Lung microvascular endothelial cell (primary cell): Measurements from ENCODE around the gene ATP11A. TPM values are rescaled to one million over a fixed set of nuclear protein-coding genes. Genes with fewer than 3 reads are reported as not detected.

Source experiments
- DNase-seq, 2 donors: peaks; one replicate each; pipeline versions ENCODE4 v3.0.0 to v3.0.0-alpha.2; 2010; ENCODE audit warnings: low read depth in 2 of 2
- total RNA-seq: library from RNA; depleted of rRNA; stranded (reverse); fragments of >200 nt; gene quantifications from 2 replicates; pipeline ENCODE4 v1.2.1, GENCODE V29; 2014

The ATP11A gene
- total RNA-seq, 1 donor from 2014 or later, result 18.8 TPM

DNA sequence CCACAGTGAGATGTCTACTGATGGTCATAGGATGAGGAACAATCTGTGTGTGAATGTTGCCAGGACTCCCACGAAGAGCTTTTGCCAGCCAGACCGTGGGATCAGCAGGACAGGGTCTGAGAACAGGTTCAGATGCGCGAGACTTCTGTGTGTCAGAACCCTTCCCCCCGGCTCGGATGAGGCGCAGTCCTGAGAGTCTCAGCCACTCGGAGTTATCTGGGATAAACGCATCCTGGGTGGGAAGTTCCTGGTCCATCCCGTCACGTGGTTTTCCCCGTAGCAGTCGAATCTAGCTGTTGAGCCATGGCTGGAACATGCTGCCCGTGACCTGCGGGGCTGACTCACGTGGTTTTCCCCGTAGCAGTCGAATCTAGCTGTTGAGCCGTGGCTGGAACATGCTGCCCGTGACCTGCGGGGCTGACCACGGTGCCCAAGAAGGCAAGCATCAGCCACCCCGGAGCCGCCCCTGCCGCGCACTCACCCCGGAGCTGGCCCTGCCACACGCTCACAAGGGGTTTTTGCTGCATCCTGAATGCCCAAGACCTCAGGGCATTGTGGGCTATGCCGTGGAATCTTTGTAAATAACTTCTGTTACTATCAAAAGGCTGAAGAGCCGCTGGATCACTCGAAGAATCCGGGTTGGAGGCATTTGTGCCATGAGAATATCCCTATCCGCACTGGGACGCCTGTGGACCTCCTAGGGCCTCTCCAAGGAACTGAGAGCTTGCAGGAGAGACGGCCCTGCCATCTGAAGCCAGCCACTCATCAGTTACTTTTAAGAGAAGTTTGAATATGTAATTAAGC is 148.4 kb downstream of the ATP11A start:
- no peak for DNase-seq

- DNase-seq, result no peak
Measured at GRCh38 chr13:112838842-112839117, 148.9 kb downstream of the ATP11A start.

DNA sequence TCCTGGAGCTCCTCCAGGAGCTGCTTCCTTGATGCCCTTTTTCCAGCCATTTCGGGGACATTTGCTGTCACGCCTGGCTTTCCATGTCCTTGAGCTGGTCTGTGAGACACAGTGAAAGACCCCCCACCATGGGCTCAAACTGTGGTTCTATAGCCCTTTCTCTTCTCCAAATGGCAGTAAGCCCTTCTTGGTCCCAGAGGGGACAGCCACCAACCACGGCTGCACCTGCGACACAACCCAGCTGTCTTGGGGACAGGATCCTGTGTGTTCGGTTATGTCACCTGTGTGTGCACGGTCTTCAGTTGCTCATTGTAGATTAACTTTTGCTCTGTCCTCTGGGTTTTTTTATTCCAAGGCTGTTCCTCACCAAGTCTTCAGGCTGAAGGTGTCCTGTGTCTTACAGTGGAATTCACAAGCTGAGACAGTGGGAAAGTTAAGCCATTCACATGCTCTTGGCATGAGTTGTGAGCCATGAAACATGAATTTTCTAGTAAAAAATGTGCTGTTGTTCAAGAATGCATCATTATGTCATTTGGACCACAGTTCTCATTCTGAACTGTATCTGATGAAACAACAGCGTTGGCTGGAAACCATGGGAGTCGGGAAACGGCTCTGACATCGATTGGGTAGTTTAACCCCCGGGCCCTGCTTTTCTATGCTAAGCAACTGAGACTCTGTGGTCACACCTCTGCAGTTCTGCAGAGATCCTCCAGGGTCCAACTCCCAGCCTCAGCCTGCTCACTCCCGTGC is 149.7 kb downstream of the ATP11A start:
- no peak for DNase-seq

DNA sequence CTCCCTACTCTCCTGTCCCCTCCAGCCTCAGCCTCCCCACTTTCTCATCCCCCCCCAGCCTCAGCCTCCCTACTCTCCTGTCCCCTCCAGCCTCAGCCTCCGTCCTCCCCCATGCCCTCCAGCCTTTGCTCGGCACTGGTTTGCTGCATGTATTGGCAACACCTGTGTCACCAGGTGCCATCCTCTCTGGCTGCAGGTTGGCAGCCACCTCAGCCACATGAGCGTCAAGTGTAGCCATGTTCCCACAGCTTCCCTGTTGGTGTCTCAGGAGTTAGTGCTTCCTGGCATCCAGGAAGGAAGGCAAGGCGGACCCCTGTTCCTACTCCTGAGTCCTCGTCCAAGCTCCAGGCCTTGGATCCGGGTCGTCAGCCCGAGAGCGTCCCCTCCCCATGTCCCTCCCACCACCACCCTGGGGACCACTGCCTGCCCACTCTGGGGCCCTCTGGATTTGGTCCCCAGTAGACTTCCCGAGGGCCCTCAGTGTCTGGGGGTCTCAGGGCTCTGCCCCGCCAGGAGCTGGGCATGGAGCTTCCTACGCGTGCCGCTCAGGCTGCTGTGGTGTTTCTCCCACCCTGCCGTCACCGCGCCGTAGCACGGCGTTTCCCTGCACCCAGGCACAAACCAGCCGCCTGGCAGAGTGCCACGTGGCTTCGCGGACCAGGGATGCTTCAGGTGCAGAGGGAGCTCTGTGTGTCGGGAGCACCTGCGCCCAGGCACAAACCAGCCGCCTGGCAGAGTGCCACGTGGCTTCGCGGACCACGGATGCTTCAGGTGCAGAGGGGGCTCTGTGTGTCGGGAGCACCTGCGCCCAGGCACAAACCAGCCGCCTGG is 150.8 kb downstream of the ATP11A start:
- no peak for DNase-seq

GRCh38 chr13:112841303-112842015 is 151.6 kb downstream of the ATP11A start:
- DNase-seq, result peak; percentile 45 to 97

DNA sequence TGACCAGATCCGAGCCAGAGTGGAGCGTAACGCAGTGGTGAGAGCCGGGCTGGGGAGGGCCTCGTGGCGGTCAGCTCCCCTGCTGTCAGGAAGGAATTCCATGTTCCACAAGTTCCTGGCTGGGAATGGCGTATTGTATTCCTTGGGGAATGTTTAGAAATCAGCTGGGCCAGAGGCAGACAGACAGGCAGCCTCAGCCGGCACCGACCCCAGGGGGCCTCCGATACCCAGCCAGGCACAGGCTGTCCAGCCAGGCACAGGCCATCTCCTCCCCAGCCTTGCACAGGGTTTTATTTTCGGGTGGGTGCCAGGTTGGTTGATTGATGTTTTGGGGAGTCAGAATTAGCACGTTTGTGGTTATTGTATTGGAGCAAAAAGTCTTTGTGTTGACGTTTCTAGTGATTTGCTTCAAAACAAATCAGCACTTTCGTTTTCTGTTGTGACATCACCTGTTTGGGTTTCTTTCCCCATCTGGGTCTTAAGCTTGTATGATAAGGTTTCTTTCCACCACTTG is 152.6 kb downstream of the ATP11A start:
- DNase-seq, result peak; percentile 74 to 93

GRCh38 chr13:112842931-112843391 is 153.1 kb downstream of the ATP11A start:
- DNase-seq, result no peak

- DNase-seq, result peak in 1 of 2 donors; percentile 17
Measured at GRCh38 chr13:112843392-112844111, 153.7 kb downstream of the ATP11A start.

- no peak for DNase-seq
Measured at GRCh38 chr13:112844411-112844810, 154.6 kb downstream of the ATP11A start.

- DNase-seq, result no peak
Measured at GRCh38 chr13:112844879-112845278, 155.0 kb downstream of the ATP11A start.

DNA sequence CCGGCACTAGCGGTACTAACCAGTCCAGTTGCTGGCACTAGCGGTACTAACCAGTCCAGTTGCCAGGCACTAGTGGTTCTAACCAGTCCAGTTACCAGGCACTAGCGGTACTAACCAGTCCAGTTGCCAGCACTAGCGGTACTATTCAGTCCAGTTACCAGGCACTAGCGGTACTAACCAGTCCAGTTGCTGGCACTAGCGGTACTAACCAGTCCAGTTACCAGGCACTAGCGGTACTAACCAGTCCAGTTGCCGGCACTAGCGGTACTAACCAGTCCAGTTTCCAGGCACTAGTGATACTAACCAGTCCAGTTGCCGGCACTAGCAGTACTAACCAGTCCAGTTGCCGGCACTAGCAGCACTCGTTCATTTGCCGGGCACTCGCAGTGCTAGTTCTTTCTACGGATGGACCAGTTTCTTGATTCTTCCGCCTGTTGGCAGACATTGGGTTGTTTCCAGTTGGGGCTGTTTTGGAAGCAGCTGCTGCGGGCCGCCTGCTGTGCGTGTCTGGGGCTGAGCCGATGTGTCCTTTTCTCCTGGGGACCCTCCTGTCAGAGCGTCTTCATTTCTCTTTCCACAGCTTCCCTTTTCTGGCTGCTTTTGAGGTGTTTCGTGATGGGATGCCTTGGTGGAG is 155.8 kb downstream of the ATP11A start:
- no peak for DNase-seq

GRCh38 chr13:112846411-112847115 is 156.7 kb downstream of the ATP11A start:
- DNase-seq, result no peak

- peak; percentile 41 to 53 for DNase-seq
Measured at GRCh38 chr13:112849500-112849899, 159.7 kb downstream of the ATP11A start.

DNA sequence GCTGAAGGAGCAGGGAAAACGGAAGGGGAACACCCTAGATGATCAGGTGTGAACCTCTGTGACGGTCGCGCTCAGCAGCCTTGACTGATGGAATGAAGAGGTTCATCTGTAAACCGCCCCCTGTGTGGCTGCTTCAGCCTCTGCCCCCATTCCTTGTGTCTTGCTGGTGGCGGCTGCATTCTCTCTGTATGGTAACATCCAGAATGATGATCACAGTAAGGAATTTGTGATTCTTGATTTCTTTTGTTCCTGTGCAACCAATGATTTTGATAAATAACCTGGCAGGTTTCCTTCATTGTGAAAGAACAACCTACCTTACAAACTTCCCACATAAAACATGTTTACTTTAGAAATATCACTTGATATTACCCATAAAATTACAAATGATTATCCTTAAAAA is 160.4 kb downstream of the ATP11A start:
- no peak for DNase-seq

DNA sequence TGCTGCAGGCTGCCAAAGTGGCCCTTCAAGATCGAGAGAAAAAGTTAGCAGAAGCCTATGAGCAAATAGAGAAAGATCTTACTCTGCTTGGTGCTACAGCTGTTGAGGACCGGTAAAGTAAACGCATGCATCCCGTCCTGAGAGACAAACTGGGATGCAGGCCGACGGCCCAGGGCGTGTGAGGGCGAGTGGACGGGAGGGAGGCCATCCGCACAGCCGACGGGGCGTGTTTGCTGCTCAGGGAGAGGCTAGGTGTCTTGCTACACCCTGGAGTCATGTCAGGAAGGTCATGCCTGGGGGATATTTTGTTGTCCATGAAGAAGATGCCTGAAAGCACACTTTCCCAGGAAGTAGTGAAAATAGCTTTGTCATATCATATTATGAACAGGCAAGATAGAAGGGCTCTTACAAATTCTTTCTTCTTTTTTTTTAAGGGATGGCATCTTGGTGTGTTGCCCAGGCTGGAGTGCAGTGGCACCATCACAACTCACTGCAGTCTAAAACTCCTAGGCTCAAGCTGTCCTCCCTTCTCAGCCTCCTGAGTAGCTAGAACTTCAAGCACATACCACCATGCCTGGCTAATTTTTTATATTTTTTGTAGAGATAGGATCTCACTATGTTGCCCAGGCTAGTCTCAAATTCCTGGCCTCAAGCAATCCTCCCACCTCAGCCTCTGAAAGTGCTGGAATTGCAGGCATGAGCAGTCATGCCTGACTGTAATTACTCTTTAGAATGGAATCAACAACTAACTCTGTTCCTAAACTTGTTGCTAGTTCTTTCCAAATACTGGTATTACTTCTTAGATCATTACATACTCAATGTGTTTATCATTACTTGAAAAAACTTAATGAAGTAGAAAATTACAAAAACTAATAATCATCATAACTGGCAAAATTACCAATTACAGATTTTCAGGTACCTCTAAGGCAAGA is 161.5 kb downstream of the ATP11A start:
- DNase-seq, result no peak

DNA sequence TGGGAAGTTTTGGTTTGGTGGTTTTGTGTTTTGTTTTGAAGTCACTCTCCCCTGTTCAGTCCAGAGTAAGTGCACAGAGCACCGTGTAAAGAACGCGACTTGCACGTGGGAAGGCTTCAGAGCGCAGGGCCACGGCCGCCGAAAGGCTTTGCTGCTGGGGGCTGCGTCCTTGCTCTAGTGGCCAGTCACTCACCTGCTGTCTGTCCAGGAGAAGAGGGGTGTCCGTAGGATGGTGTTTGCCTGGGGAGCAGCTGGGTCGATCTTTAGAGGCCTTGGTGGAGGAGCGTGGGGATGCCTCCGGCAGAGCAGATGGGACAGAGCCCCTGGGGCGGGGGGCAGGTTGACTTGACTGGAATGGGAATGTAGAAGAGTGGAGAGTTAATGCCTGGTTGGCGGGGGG is 162.6 kb downstream of the ATP11A start:
- no peak for DNase-seq

GRCh38 chr13:112852808-112853207 is 163.0 kb downstream of the ATP11A start:
- no peak for DNase-seq

- no peak for DNase-seq
Measured at GRCh38 chr13:112854321-112854720, 164.5 kb downstream of the ATP11A start.
